Muscle of arm (tissue), 12 donors: ENCODE data around the gene AK2. TPM values are rescaled to one million over a fixed set of nuclear protein-coding genes. Genes with fewer than 3 reads are reported as not detected.
A peak's percentile ranks its signal among the peaks of the same experiment; 100 is the strongest.
"Not testable (repeated sequence)": the region's sequence is repeated elsewhere in the genome, so short reads cannot be mapped to it uniquely, and the experiment has no call there.

Experiments
- DNase-seq: peaks from one replicate; pipeline ENCODE4 v3.0.0-alpha.2; 2013
- polyA plus RNA-seq, 12 donors: library from polyadenylated mRNA; unstranded; fragments of 120-200 nt; gene quantifications; one replicate each; pipeline ENCODE4 v1.2.1, GENCODE V29; 2013; ENCODE audit not compliant: insufficient read length in 12 of 12

Gene AK2
- polyA plus RNA-seq, 12 donors, result 99.0 to 163 (median 125) TPM; not detected in 1

DNA sequence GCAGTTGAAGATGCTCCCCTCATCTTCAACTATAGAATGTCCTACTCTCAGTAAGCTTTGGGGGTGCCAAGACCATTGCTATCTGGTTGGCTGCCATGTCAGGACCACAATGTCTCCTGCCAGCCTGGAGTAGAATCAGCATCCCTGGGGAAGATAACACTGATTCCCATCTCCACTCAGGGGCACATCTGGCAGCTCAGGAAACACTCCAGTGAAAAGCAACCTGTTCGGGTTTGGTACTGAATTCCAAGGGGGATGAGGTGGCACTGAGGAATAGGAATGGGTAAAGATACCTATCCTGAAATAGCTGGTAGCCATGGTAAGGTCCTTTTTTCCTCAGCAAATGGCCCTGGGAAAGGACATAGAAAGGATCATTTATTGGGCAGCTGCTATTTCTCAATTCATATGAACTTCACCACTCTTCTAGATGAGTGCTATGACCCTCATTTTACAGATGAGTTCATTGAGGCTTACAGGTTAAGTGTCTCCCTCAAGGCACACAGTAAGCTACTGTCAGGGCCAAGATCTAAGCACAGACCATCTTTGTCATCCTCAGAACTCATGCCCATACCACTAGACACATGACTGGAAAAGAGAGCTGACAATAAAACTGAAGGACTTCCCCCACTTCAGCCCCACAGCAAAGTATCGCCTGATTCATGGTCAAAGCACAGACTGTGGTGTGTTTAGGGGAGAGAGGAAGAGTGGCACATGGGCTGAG lies 31.4 kb downstream of the AK2 start:
- no peak for DNase-seq

DNA sequence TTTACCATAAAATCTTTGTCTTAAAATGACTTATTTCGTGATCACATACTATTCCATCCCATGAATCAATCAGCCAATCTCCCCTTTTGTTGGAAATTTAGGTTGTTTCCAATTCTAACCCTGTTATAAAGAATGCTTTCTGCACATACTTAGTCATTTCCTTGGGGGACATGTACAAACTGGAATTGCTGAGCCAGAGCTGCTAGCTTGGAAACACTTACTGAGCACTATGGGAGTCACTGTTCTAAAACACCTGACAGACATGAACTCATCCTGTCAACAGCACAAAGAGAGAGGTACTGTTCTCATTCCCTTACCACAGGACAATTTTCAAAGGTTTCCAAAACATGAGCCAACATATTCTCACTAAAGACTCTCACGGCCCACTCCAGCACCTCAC lies 32.1 kb downstream of the AK2 start:
- DNase-seq, result no peak

DNA sequence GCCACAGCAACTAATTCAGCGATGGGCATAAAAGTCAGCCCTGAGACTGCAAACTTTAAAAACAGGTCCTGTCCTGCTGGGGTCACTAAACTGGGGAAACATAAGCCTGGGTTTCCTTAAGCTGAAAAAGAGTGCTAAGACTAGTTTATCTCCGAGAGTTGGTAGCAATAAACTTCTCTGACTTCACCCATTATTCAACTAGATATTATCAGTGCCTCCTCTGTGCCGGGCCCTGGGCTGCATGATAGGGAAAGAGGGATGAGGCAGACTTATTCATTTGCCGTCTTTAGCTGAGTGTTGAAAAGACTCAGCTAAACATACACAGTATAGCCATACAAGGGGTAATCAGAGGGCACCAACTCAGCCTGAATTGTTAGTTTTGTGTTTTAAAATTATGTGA lies 33.0 kb downstream of the AK2 start:
- no peak for DNase-seq

DNA sequence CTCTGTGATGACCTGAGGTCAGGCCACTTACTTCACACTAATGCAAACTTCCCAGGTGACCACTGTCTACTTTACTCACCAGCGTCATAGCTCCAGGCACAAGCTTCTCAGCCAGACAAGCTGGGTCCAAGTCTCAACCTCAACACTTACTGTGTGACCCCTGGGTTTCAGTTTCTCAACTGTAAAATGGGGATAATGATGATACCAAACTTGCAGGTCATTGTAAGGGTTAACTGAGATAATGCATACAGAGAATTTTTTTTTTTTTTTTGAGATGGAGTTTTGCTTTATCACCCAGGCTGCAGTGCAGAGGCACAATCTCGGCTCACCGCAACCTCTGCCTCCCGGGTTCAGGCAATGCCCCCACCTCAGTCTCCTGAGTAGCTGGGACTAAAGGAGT lies 34.7 kb downstream of the AK2 start:
- no peak for DNase-seq

DNA sequence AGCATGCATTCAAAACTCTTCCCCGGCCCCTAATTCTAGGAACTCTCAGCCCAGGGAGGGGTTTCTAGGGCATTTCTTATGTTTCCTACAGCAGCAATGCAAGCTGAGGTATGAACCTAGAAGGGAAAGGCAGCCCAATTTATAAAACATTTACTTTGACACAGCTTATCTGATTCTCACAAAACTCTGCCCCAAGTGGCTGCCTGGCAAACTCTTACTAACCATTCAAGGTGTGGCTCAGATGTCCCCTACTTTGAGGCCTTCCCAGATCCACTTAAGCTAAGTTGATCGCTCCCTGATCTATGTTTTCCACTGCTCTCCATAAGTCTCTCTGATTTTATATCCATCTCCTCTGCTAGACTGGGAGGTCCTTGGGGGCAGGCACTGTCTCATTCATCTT lies 35.4 kb downstream of the AK2 start:
- DNase-seq, result no peak

DNA sequence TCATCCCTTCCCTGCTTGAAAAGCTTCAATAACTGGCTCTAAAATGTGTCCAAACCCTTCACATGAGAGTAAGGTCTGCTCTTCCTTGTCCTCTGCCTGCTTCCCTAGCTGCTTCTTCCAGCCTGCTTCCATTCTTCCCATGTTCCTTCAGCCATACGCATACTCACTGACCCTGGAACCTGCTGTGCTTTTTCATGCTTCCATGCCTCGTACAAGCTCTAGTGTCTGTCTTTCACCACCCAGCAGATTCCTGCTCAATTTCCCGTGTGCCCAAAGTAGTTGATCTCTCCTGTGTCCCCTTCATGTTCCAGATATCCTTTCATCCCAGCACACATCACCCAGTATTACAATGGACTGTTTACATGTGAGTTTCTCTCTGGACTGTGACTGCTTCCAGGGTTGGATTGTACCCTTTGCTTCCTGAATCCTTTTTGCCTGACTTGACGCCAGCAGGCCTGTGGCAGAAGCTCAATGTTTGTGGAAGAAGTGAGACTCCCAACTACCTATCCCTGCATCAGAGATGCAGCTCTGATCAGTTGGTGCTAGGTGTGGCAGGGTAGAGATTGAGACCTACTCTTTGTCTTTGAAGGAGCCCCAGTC lies 36.2 kb downstream of the AK2 start:
- DNase-seq, result no peak

DNA sequence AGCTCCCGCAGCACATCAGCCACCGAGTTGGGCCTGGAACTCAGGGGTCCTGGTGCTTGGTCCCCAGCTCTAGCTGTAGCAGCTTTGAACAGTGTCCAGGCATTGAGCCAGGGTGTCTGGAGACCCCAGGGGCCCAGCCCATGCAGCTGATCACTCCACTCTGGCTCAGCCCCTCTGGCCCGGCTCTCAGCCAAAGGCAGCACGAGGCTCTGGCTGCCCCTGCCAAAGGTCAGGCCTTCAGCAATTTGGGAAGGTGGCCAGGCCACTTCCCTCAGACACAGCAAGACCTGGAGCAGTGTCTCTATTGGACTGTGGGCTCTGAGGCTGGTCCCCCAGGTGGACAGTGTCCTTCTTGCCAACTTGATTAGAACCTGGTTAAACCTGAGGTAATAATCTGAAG lies 37.7 kb downstream of the AK2 start:
- DNase-seq, result no peak

DNA sequence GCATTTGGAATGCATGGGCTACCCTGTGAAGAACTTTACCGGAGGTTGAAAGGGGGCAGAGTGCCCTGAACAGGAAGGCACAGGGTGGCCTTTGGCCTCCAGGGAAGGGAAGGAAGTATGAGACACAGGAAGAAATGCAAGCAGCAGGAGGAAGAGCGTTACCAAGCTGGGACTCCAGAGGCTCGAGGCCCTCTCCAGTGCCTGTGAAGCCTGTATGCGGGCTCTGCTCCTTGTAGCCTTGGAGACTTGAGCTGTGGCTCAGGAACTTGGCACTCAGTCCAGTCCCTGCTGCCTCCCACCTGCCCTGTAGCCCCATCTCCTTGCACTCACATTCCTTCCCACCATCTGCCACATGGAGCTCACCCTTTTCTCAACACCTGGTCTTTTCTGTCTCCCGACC lies 38.6 kb downstream of the AK2 start:
- DNase-seq, result no peak

DNA sequence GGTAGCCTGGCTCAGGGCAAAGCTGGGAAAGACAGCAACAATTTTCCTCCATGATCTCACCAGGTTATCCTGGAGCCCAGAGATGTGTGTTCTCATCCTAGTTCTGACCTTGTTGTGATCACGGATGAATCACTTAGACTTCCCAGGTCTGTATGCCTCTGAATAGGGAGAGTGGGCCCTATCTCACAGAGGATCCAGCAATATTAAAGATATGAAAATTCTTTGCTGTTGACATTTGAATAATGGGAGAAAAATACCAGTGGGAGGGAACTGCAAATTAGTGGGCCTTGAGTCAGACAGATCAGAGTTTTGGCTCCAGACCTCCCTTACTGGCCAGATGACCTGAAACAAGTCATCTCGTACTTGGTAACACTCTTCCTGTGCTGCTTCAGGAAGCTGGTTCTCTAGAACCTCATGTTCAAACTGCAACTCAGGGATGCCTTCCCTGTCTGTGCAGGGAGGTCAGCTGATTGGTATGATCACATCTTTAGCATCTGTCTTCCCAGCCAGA lies 39.2 kb downstream of the AK2 start:
- no peak for DNase-seq

DNA sequence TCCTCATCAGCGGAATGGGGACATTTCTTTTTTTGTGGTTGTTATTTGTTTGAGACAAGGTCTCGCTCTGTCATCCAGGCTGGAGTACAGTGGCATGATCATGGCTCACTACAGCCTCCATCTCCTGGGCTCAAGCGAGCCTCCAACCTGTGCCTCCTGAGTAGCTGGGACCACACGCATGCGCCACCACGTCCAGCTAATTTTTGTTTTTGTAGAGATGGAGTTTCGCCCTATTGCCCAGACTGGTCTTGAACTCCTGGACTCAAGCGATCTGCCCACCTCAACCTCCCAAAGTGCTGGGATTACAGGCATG lies 43.4 kb downstream of the AK2 start:
- DNase-seq, result not testable (repeated sequence)

DNA sequence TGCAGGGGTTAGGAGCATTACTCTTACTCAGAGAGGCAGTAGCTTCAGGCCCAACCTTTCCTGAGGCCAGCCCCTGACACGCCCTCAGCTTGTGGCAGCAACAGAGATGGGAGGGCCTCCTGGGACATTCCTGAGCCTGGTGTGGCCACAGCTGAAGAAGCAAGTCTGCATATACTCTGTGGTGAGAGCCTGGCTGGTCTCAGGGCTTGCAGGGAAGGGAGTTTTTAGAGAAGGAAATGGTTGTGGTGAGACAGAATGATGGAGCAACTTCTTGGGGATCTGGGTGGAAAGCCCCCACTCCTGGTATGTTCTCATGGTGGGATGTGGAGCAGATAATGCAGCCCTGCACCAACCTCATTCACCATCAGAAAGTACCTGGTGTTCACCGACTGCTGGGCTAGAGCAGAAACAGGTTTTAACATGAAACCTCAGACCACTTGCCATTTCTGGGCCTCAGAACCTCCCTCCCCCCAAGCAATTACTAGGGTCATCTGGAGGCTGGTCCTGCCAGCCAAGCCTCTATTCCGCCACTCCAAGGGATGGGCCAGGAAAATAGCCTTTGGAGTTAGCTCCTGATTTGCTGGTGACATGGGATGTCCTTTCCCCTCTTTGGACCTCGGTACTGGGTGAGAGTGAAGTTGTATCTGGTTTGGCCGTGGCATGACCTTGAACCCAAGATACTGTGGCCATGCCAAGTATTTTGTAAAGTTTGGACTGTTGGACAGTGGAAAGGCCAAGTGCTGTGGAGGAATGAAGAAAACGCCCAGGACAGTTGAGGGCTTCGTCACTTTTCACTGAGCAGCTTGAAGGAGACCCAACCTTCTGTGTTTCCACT lies 44.0 kb downstream of the AK2 start:
- peak; percentile 37 for DNase-seq

DNA sequence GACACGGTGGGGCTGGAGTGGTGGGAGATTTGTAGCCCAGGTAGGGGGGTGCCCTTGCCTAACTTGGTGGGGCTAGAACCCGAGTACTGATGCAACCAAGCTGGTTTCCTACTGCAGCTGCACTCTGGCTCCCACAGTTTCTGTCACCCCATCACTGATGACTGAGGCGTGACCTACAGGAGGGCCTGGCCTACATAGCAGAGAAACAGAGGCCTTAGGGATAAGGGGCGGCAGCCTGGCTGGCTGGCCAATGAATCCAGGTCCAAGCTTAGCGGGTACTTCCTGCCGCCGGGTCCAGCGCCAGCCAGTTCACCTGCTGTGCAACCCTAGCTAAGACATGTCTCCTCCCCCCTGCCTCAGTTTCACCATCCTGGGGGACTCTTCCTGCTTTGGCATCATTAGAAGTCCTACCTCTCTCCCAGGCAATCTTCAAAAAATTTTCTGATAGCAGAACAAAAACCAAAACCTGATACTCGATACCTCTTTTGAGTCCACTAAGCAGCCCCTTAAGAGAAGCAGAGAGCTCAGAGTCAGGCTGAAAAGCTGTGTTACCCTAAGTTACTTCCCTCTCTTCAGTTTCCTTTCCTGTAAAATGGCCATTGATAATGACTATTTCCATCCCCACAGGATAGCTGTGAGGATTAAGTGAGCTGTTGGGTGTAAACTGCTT lies 44.7 kb downstream of the AK2 start:
- no peak for DNase-seq

DNA sequence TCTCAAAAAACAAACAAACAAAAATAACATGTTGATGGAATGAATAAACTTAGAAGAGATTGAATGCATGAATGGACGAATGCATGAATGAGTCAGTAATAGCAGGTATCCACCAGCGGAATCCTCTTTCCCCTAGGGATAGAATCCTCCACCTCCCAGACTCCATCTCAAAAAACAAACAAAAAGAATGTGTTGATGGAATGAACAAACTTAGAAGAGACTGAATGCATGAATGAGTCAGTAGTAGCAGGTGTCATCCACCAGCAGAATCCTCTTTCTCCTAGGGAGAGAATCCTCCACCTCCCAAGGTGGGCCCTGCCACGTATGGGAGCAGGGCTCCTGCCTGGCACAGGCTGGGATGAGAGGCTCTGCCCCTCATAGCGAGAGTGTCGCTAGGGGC lies 45.3 kb downstream of the AK2 start:
- DNase-seq, result no peak

DNA sequence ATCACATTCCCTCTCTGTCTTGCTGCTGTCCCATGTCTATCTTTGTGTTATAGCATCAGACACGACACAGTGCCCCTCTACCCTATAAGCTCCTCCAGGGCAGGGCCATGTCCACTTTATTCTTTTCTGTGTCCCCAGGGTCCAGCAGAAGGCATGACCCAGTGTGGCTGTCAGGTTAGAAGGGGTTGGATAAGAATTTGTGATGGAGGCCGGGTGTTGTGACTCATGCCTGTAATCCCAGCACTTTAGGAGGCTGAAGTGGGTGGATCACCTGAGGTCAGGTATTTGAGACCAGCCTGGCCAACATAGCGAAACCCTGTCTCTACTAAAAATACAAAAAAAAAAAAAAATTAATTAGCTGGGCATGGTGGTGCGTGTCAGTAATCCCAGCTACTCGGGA lies 45.8 kb downstream of the AK2 start:
- no peak for DNase-seq

DNA sequence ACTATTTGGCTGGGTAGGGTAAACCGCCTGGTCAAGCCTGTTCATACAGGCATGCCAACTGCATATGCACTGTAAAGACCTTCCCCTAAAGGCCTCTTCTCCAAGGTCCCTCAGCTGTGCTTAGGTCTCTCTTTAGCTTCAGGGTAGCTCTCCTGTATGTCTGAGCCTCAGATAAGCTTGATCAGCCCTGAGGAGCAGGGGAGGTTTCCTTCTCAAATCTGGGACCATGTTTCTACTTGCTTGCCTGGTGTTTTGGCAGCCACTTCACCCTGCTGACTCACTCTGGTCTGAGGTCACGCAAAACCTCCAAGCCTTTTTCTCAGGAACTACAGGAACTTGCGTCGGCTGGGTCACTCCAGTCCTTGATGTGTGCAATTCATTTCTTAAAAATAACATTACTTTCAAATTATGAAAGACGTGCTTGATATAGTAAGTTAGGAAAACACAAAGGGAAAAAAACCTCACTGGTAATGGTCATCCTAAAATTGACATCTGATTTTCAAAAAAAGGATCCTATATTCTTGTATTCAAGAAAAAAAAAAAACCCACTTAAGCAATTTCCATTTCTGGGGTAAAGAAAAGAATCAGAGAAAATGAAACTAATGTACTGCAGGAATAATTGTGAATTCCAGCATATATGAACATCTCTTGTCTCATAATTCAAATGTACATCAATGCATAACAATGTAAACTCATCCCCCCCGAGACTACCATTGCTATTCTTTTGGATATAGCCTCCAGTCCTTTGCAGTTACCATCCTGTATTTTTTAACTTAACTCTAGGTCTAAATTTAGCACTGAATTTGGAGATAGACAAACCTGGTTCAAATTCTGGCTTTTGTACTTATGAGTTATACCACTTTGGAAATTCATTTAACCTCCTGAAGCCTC lies 47.3 kb downstream of the AK2 start:
- peak; percentile 41 for DNase-seq

DNA sequence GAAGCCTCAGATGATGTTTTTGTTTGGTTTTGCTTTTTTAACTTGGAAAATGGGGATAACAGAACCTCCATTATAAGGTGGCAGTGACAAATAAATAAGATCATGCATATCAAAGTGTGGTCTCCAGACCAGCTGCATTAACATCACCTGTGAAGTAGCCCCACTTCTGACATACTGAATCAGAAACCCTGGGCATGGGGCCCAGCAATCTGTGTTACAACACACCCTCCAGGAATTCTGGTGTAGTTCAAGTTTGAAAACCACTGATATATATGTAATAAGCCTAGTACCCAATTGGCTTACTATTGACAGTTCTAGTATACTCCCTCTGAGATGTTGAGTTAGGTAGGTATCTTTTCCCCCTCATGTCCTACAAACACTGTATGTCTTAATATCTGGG lies 48.0 kb downstream of the AK2 start:
- no peak for DNase-seq

DNA sequence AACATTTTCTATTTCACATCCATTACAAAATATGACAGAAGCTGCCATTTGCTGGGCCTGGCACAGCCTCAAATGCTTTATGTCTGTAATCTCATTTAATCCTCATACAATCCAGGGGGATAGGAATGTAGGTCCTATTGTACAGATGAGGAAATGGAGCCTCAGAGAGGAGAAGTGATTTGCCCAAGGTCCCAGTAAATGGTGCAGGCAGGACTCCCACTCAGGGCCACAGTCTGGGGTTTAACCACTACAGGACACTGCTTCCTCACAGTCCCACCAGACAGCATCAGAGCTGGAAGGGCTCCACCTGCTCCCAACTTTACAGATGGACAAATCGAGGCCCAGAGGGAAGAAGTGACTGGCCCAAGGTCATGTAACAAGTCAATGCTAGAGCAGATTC lies 51.5 kb downstream of the AK2 start:
- no peak for DNase-seq

DNA sequence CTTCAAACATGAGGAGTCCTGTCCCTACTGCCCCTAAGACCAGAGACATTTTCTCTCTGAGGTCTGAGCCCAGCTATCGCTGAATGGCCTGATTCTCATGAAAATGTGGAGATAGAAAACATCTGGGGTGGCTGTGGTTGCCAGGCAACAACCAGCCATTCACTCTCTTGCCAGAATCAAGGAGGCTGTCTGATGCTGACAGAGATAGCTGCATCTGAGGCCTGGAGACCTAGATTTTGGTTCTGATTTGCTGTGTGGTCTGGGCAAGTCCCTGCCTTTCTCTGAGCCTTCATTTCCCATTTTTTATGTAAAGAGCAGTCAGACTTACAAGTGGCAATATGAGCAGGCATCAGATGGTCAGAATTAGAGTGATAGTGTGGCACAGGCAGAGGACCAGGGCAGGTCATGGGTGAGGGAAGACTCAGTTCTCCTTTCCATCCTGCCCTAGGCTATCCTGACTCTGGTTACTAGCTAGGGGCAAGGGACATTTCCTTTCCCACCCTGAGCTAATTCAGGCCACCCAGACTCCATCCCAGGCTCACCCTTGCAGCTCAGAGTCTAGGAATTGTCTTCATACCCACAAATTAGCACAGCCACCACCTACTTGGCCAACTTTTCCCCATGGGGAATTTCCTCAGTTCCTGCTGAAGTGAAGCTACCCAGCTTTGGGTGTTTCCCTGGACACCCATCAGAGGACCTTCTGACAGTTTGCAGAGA lies 52.1 kb downstream of the AK2 start:
- no peak for DNase-seq

DNA sequence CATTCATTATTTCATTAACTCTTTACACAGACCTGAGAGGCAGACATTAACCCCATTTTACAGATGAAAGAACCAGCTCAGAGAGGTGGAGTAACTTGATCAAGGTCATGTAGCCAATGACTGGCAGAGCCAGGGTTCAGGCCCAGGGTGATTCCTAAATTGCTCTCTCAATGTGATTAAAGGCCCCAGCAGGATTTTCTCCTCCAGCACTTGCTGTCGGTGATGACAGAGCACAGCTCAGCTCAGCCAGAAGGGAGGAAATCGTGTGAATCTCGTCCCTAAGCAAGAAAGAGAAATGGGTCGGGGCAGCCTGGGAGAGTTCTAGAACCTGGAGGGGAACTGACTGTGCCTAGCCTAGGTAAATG lies 52.6 kb downstream of the AK2 start:
- no peak for DNase-seq

DNA sequence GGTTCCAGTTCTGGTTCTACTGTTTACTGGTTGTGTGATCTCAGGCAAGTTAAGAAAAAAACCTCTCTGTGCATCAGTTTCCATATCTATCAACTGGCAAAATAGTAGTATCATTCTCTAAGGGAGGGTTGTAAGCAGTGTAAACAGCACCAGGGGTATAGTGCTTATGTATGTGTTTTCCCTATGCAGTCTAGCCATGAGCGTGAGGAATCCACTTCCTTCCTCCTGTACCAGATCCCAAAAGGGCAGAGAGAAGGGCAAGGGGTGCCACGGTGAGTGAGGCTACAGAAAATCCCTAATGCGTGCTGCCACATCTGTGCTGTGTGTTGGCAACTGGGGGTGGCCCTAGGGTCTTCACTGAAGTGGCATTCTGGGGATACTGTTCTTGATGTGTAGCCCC lies 53.7 kb downstream of the AK2 start:
- no peak for DNase-seq
